Dedifferentiated amniotic fluid mesenchymal stem cell (primary cell): ENCODE measurements around the gene CMTM4.
"Not testable (repeated sequence)": the region's sequence is repeated elsewhere in the genome, so short reads cannot be mapped to it uniquely, and the experiment has no call there.

Experiments used
- DNase-seq: peaks from one replicate; pipeline ENCODE4 v3.0.0-alpha.2; 2016; ENCODE audit errors: extremely low spot score

The CMTM4 gene

GRCh38 chr16:66641387-66641786 is 55.2 kb downstream of the CMTM4 start:
- DNase-seq: no peak

GRCh38 chr16:66640724-66641314 is 55.7 kb downstream of the CMTM4 start:
- DNase-seq: no peak

- no peak for DNase-seq
Observed at GRCh38 chr16:66639091-66639885, 57.3 kb downstream of the CMTM4 start.

GRCh38 chr16:66637806-66638205 is 58.7 kb downstream of the CMTM4 start:
- DNase-seq: no peak

- no peak for DNase-seq
Observed at GRCh38 chr16:66636199-66636598, 60.3 kb downstream of the CMTM4 start.

GRCh38 chr16:66635406-66635805 is 61.1 kb downstream of the CMTM4 start:
- DNase-seq: no peak

- no peak for DNase-seq
Observed at GRCh38 chr16:66634527-66635196, 61.9 kb downstream of the CMTM4 start.

GRCh38 chr16:66631558-66631957 is 65.0 kb downstream of the CMTM4 start:
- not testable (repeated sequence) for DNase-seq

GRCh38 chr16:66630561-66631260 is 65.8 kb downstream of the CMTM4 start:
- not testable (repeated sequence) for DNase-seq

GRCh38 chr16:66629856-66630255 is 66.7 kb downstream of the CMTM4 start:
- DNase-seq: no peak

- not testable (repeated sequence) for DNase-seq
Observed at GRCh38 chr16:66627611-66628378, 68.7 kb downstream of the CMTM4 start.

GRCh38 chr16:66623755-66624154 is 72.8 kb downstream of the CMTM4 start:
- DNase-seq: no peak

GRCh38 chr16:66622863-66623262 is 73.7 kb downstream of the CMTM4 start:
- no peak for DNase-seq

- DNase-seq: no peak
Observed at GRCh38 chr16:66621973-66622372, 74.6 kb downstream of the CMTM4 start.

GRCh38 chr16:66620429-66620795 is 76.1 kb downstream of the CMTM4 start:
- no peak for DNase-seq

- DNase-seq: no peak
Observed at GRCh38 chr16:66619534-66620428, 76.8 kb downstream of the CMTM4 start.

GRCh38 chr16:66618588-66619375 is 77.8 kb downstream of the CMTM4 start:
- peak; percentile 90 for DNase-seq

GRCh38 chr16:66617728-66618127 is 78.8 kb downstream of the CMTM4 start:
- DNase-seq: no peak

GRCh38 chr16:66617010-66617434 is 79.5 kb downstream of the CMTM4 start:
- no peak for DNase-seq

GRCh38 chr16:66616592-66616991 is 80.0 kb downstream of the CMTM4 start:
- no peak for DNase-seq
